Liver (tissue), 9 donors: ENCODE data around the gene FSIP2. TPM values are rescaled to one million over a fixed set of nuclear protein-coding genes. Genes with fewer than 3 reads are reported as not detected.

Experiments
- DNase-seq: peaks from one replicate; pipeline ENCODE4 v3.0.0-alpha.2; 2017; ENCODE audit warnings: low spot score
- H3K27ac ChIP-seq, 2 donors: one replicate each; pipeline ENCODE4 v1.7.0; 2013; ENCODE audit warnings: inconsistent platforms in 2 of 2, low read length in 2 of 2, control low read depth in 1 of 2, low read depth in 1 of 2, mild to moderate bottlenecking in 1 of 2
- H3K27me3 ChIP-seq, 4 donors: one replicate each; pipeline versions ENCODE4 v1.6.1 to v1.7.0; 2013; ENCODE audit warnings: low read length in 3 of 4, inconsistent platforms in 1 of 4, mild to moderate bottlenecking in 1 of 4, moderate library complexity in 1 of 4; ENCODE audit not compliant: control insufficient read depth in 4 of 4, insufficient read depth in 4 of 4
- H3K36me3 ChIP-seq, 4 donors: one replicate each; pipeline versions ENCODE4 v1.6.1 to v1.7.0; 2013; ENCODE audit warnings: low read length in 3 of 4, mild to moderate bottlenecking in 3 of 4, low read depth in 1 of 4, moderate library complexity in 1 of 4; ENCODE audit not compliant: control insufficient read depth in 4 of 4, insufficient read depth in 3 of 4
- H3K4me1 ChIP-seq, 4 donors: one replicate each; pipeline versions ENCODE4 v1.6.1 to v1.7.0; 2013; ENCODE audit warnings: low read length in 3 of 4, mild to moderate bottlenecking in 3 of 4, moderate library complexity in 1 of 4; ENCODE audit not compliant: control insufficient read depth in 4 of 4, insufficient read depth in 4 of 4
- H3K4me3 ChIP-seq, 3 donors: one replicate each; pipeline versions ENCODE4 v1.6.1 to v1.7.0; 2013; ENCODE audit warnings: low read length in 3 of 3, control low read depth in 1 of 3, low read depth in 1 of 3, mild to moderate bottlenecking in 1 of 3
- H3K9ac ChIP-seq, 2 donors: one replicate each; pipeline ENCODE4 v1.7.0; 2013; ENCODE audit warnings: low read length in 2 of 2, mild to moderate bottlenecking in 2 of 2, moderate library complexity in 2 of 2, control low read depth in 1 of 2, low read depth in 1 of 2
- H3K9me3 ChIP-seq, 4 donors: one replicate each; pipeline versions ENCODE4 v1.6.1 to v1.7.0; 2013; ENCODE audit warnings: low read length in 3 of 4; ENCODE audit not compliant: control insufficient read depth in 4 of 4
- ATF3 ChIP-seq: IDR thresholded peaks from 2 replicates; pipeline ENCODE4 v1.6.1; 2016; ENCODE audit warnings: antibody characterized with exemption
- CTCF ChIP-seq: fragments of 150-350 bp; IDR thresholded peaks from 2 replicates; pipeline ENCODE4 v1.5.1; 2017; ENCODE audit warnings: improper control_type of control experiment, low read depth, low read length; ENCODE audit not compliant: missing input control
- EGR1 ChIP-seq, 2 donors: IDR thresholded peaks; 2 replicates each; pipeline ENCODE4 v1.6.1; 2016 to 2018; ENCODE audit warnings: antibody characterized with exemption in 2 of 2, low read depth in 2 of 2
- FOXA1 ChIP-seq: IDR thresholded peaks from 2 replicates; pipeline ENCODE4 v1.6.1; 2016; ENCODE audit warnings: antibody characterized with exemption
- FOXA2 ChIP-seq: IDR thresholded peaks from 2 replicates; pipeline ENCODE4 v1.6.1; 2016; ENCODE audit warnings: antibody characterized with exemption
- GABPA ChIP-seq, 2 donors: IDR thresholded peaks in 1 of 2; conservative IDR thresholded peaks in 1 of 2; 2 replicates each; pipeline ENCODE4 v1.6.1; 2016; ENCODE audit warnings: antibody characterized with exemption in 2 of 2, mild to moderate bottlenecking in 1 of 2, moderate library complexity in 1 of 2
- HNF4A ChIP-seq, 2 donors: conservative IDR thresholded peaks; 2 replicates each; pipeline ENCODE4 v1.6.1; 2016; ENCODE audit warnings: antibody characterized with exemption in 2 of 2, mild to moderate bottlenecking in 2 of 2
- HNF4G ChIP-seq: IDR thresholded peaks from 2 replicates; pipeline ENCODE4 v1.6.1; 2016; ENCODE audit warnings: antibody characterized with exemption
- JUND ChIP-seq, 2 donors: IDR thresholded peaks; 2 replicates each; pipeline ENCODE4 v1.6.1; 2016; ENCODE audit warnings: antibody characterized with exemption in 2 of 2
- NR2F2 ChIP-seq: IDR thresholded peaks from 2 replicates; pipeline ENCODE4 v1.6.1; 2016; ENCODE audit warnings: antibody characterized with exemption
- RAD21 ChIP-seq, 2 donors: IDR thresholded peaks; 2 replicates each; pipeline ENCODE4 v1.6.1; 2016; ENCODE audit warnings: antibody characterized with exemption in 2 of 2, mild to moderate bottlenecking in 2 of 2
- REST ChIP-seq: IDR thresholded peaks from 2 replicates; pipeline ENCODE4 v1.6.1; 2016; ENCODE audit warnings: antibody characterized with exemption, mild to moderate bottlenecking
- RXRA ChIP-seq, 2 donors: IDR thresholded peaks; 2 replicates each; pipeline ENCODE4 v1.6.1; 2017 to 2018; ENCODE audit warnings: antibody characterized with exemption in 2 of 2, mild to moderate bottlenecking in 1 of 2
- SP1 ChIP-seq: IDR thresholded peaks from 2 replicates; pipeline ENCODE4 v1.6.1; 2018; ENCODE audit warnings: antibody characterized with exemption, mild to moderate bottlenecking
- TAF1 ChIP-seq: conservative IDR thresholded peaks from 2 replicates; pipeline ENCODE4 v1.6.1; 2016; ENCODE audit warnings: antibody characterized with exemption, mild to moderate bottlenecking
- YY1 ChIP-seq: IDR thresholded peaks from 2 replicates; pipeline ENCODE4 v1.6.1; 2016; ENCODE audit warnings: antibody characterized with exemption, mild to moderate bottlenecking
- WGBS: extraction: QIAGEN DNeasy Blood & Tissue Kit; methylation state at CpG from one replicate; pipeline ENCODE4 v1.1.7; 2013; 5-methylcytosine and 5-hydroxymethylcytosine counted together
- polyA plus RNA-seq, 2 donors: library from polyadenylated mRNA; stranded (reverse) in 1 of 2; unstranded in 1 of 2; fragments of 200-250 nt in 1 of 2; fragments of >200 nt in 1 of 2; fragmentation: Nextera tagmentation in 1 of 2; extraction: Ambion mirVana in 1 of 2; gene quantifications; one replicate each; pipeline versions ENCODE4 v1.2.1 to v1.2.3, GENCODE V29; 2013 to 2015
- total RNA-seq, 2 donors: library from RNA; depleted of rRNA; stranded (reverse); fragments of >200 nt; gene quantifications; one replicate each; pipeline ENCODE4 v1.2.3, GENCODE V29; 2014
- TF ChIP-seq, protein P1 (sequence below): IDR thresholded peaks from 2 replicates; pipeline ENCODE4 v1.6.1; 2016; ENCODE audit warnings: antibody characterized with exemption
- TF ChIP-seq, protein P2 (sequence below): IDR thresholded peaks from 2 replicates; pipeline ENCODE4 v1.6.1; 2016; ENCODE audit warnings: antibody characterized with exemption
- donor health status: healthy.
- donor health status: healthy.
- donor health status: healthy.
- donor health status: healthy.
- donor health status: healthy.

Gene FSIP2
- total and polyA plus RNA-seq, 4 donors = 0.01 to 0.75 (median 0.19) TPM

- no peak overlapping the region for H3K9ac ChIP-seq
- WGBS = 97% methylated on average over 2 of the region's 2 CpGs
- TF ChIP-seq REST (no peak), RXRA (IDR thresholded peaks at IDR 0.05) (no peak), NR2F2 (no peak), FOXA2 (no peak), CTCF (no peak), ATF3 (no peak), TAF1 (no peak), HNF4G (no peak), GABPA (IDR thresholded peaks at IDR 0.05 in 1 of 2, conservative IDR thresholded peaks at IDR 0.05 in 1 of 2) (no peak), SP1 (no peak)
- TF ChIP-seq, protein P1, sequence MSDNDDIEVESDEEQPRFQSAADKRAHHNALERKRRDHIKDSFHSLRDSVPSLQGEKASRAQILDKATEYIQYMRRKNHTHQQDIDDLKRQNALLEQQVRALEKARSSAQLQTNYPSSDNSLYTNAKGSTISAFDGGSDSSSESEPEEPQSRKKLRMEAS = no peak
- H3K27me3 ChIP-seq = no peaks in the 10 kb centered on the region
- no peak overlapping the region for H3K4me3 ChIP-seq
- no peak overlapping the region for H3K27ac ChIP-seq
- no peaks in the 10 kb centered on the region for H3K36me3 ChIP-seq
- no peaks in the 10 kb centered on the region for H3K4me1 ChIP-seq
- no peak for DNase-seq
- H3K9me3 ChIP-seq = no peaks in the 10 kb centered on the region
These were observed 48.9 kb downstream of the FSIP2 start for GRCh38 chr2:185787227-185788145.

GRCh38 chr2:185790361-185790760, 51.8 kb downstream of the FSIP2 start:
- no peak for TF ChIP-seq JUND (IDR thresholded peaks at IDR 0.05)
- TF ChIP-seq HNF4A (conservative IDR thresholded peaks at IDR 0.05) = no peak
- no peak for TF ChIP-seq GABPA (IDR thresholded peaks at IDR 0.05 in 1 of 2, conservative IDR thresholded peaks at IDR 0.05 in 1 of 2)
- no peak for TF ChIP-seq FOXA1
- no peak for TF ChIP-seq NR2F2
- TF ChIP-seq CTCF = no peak
- TF ChIP-seq, protein P1 = no peak
- TF ChIP-seq, protein P2, sequence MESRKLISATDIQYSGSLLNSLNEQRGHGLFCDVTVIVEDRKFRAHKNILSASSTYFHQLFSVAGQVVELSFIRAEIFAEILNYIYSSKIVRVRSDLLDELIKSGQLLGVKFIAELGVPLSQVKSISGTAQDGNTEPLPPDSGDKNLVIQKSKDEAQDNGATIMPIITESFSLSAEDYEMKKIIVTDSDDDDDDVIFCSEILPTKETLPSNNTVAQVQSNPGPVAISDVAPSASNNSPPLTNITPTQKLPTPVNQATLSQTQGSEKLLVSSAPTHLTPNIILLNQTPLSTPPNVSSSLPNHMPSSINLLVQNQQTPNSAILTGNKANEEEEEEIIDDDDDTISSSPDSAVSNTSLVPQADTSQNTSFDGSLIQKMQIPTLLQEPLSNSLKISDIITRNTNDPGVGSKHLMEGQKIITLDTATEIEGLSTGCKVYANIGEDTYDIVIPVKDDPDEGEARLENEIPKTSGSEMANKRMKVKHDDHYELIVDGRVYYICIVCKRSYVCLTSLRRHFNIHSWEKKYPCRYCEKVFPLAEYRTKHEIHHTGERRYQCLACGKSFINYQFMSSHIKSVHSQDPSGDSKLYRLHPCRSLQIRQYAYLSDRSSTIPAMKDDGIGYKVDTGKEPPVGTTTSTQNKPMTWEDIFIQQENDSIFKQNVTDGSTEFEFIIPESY = no peak
- TF ChIP-seq RAD21 (IDR thresholded peaks at IDR 0.05) = no peak
- TF ChIP-seq EGR1 (IDR thresholded peaks at IDR 0.05; ENCODE audit: low read depth in 2 of 2) = no peak
- no peak for TF ChIP-seq RXRA (IDR thresholded peaks at IDR 0.05)
- no peak for TF ChIP-seq SP1
- TF ChIP-seq HNF4G = no peak
- TF ChIP-seq YY1 = no peak
- no peak overlapping the region for H3K27ac ChIP-seq
- H3K36me3 ChIP-seq = no peaks in the 10 kb centered on the region
- no peak overlapping the region for H3K9ac ChIP-seq
- no peak for DNase-seq
- no peak overlapping the region for H3K4me3 ChIP-seq
- H3K4me1 ChIP-seq = no peaks in the 10 kb centered on the region
- H3K9me3 ChIP-seq = no peaks in the 10 kb centered on the region
- H3K27me3 ChIP-seq = no peaks in the 10 kb centered on the region
- WGBS = 85% methylated on average over 2 of the region's 2 CpGs
